Measurements from ENCODE around the gene OR11L1.

Gene OR11L1

GRCh38 chr1:247797518-247797917 lies 44.2 kb downstream of the OR11L1 start:
- DNase-seq: no peak

Measured in activated CD4-positive, alpha-beta T cell treated with anti-CD3 and anti-CD28 coated beads, Interleukin-10, Interleukin-2, amounts not matched to agents 100 ng/mL and 50 ng/mL, durations not matched to agents 16 hours and 8 hours (primary cell).